Measurements from ENCODE around the gene EPHA10.

- TF ChIP-seq CTCF (IDR thresholded peaks at IDR 0.05) (no peak), MLX (CRISPR knock-in tag; IDR thresholded peaks at IDR 0.05) (no peak), CREM (CRISPR knock-in tag; IDR thresholded peaks at IDR 0.05) (no peak), GTF2I (CRISPR knock-in tag; conservative IDR thresholded peaks at IDR 0.05) (no peak), ELF4 (CRISPR knock-in tag; IDR thresholded peaks at IDR 0.05; ENCODE audit: low read depth) (no peak), CREB1 (CRISPR knock-in tag; IDR thresholded peaks at IDR 0.05) (no peak), USF1 (CRISPR knock-in tag; IDR thresholded peaks at IDR 0.05) (no peak), NFE2L1 (CRISPR knock-in tag; IDR thresholded peaks at IDR 0.05) (no peak), FOXP4 (CRISPR knock-in tag; IDR thresholded peaks at IDR 0.05) (no peak), SMAD4 (CRISPR knock-in tag; IDR thresholded peaks at IDR 0.05) (no peak), GABPB1 (CRISPR knock-in tag; IDR thresholded peaks at IDR 0.05) (no peak), TCF7 (CRISPR knock-in tag; IDR thresholded peaks at IDR 0.05; ENCODE audit: low read depth) (no peak), KAT7 (CRISPR knock-in tag; IDR thresholded peaks at IDR 0.05; ENCODE audit: borderline replicate concordance) (no peak)
Measured at GRCh38 chr1:37714226-37714625, 50.7 kb downstream of the EPHA10 start.

All from WTC11 (cell line).